Astrocyte (in vitro differentiated cells and primary cell): Measurements from ENCODE around the gene MGAT5. TPM values are rescaled to one million over a fixed set of nuclear protein-coding genes. Genes with fewer than 3 reads are reported as not detected.

Source experiments
- DNase-seq: peaks from one replicate; pipeline ENCODE4 v3.0.0-alpha.2; 2010; ENCODE audit warnings: low read depth
- FAIRE-seq: peaks from 2 replicates; lab custom pipeline; 2011; peaks lifted over from hg19 to GRCh38; lab: Jason Lieb, UNC
- H2AFZ ChIP-seq: 2 replicates; pipeline ENCODE4 v1.6.0; 2012; ENCODE audit warnings: low read depth, low read length, inconsistent platforms
- H3K27ac ChIP-seq: 2 replicates; pipeline ENCODE4 v1.5.1; 2011; ENCODE audit warnings: low read depth, low read length, inconsistent platforms
- H3K27me3 ChIP-seq: 2 replicates; pipeline ENCODE4 v1.6.0; 2011; ENCODE audit warnings: low read length, inconsistent platforms; ENCODE audit not compliant: insufficient read depth
- H3K36me3 ChIP-seq: 2 replicates; pipeline ENCODE4 v1.5.1; 2011; ENCODE audit warnings: low read length, inconsistent platforms; ENCODE audit not compliant: insufficient read depth
- H3K4me1 ChIP-seq: 2 replicates; pipeline ENCODE4 v1.5.1; 2011; ENCODE audit warnings: low read length, inconsistent platforms; ENCODE audit not compliant: insufficient read depth
- H3K4me2 ChIP-seq: 2 replicates; pipeline ENCODE4 v1.6.0; 2012; ENCODE audit warnings: low read length, inconsistent platforms
- H3K4me3 ChIP-seq: 2 replicates; pipeline ENCODE4 v1.5.1; 2011; ENCODE audit warnings: low read depth, mild to moderate bottlenecking, low read length, inconsistent platforms; ENCODE audit not compliant: insufficient read depth
- H3K79me2 ChIP-seq: 2 replicates; pipeline ENCODE4 v1.6.0; 2012; ENCODE audit warnings: mild to moderate bottlenecking, low read length, inconsistent platforms; ENCODE audit not compliant: insufficient read depth
- H3K9ac ChIP-seq: 2 replicates; pipeline ENCODE4 v1.6.0; 2012; ENCODE audit warnings: mild to moderate bottlenecking, low read length, inconsistent platforms
- H3K9me3 ChIP-seq: 2 replicates; pipeline ENCODE4 v1.5.1; 2012; ENCODE audit warnings: low read depth, mild to moderate bottlenecking, low read length, inconsistent platforms; ENCODE audit not compliant: insufficient read depth
- H4K20me1 ChIP-seq: 2 replicates; pipeline ENCODE4 v1.6.0; 2012; ENCODE audit warnings: low read length, inconsistent platforms; ENCODE audit not compliant: insufficient read depth
- H3K27ac Mint-ChIP-seq: one replicate; pipeline ENCODE4 v1.8.0; 2021; ENCODE audit warnings: mild to moderate bottlenecking, mixed read lengths; ENCODE audit not compliant: unreplicated experiment
- H3K27me3 Mint-ChIP-seq: one replicate; pipeline ENCODE4 v1.8.0; 2021; ENCODE audit warnings: low read depth, mixed read lengths; ENCODE audit not compliant: unreplicated experiment
- H3K36me3 Mint-ChIP-seq: one replicate; pipeline ENCODE4 v1.8.0; 2021; ENCODE audit warnings: low read depth, mixed read lengths; ENCODE audit not compliant: unreplicated experiment
- H3K4me1 Mint-ChIP-seq: one replicate; pipeline ENCODE4 v1.8.0; 2021; ENCODE audit warnings: low read depth, mixed read lengths; ENCODE audit not compliant: unreplicated experiment
- H3K4me3 Mint-ChIP-seq: one replicate; pipeline ENCODE4 v1.8.0; 2021; ENCODE audit warnings: mild to moderate bottlenecking, moderate library complexity, mixed read lengths; ENCODE audit not compliant: unreplicated experiment
- H3K9me3 Mint-ChIP-seq: one replicate; pipeline ENCODE4 v1.8.0; 2021; ENCODE audit warnings: mild to moderate bottlenecking, mixed read lengths; ENCODE audit not compliant: unreplicated experiment
- CTCF ChIP-seq: IDR thresholded peaks from 2 replicates; pipeline ENCODE4 v1.5.1; 2011; ENCODE audit warnings: low read depth, mild to moderate bottlenecking, inconsistent platforms, low read length, moderate library complexity; ENCODE audit not compliant: insufficient read depth
- EZH2 ChIP-seq: IDR thresholded peaks from 2 replicates; pipeline ENCODE4 v1.6.1; 2012; ENCODE audit warnings: mild to moderate bottlenecking, low read length, inconsistent platforms; ENCODE audit not compliant: insufficient read depth
- total RNA-seq: library from RNA; stranded (reverse); gene quantifications from 2 replicates; pipeline ENCODE4 v1.2.1, GENCODE V29; 2021

The MGAT5 gene
- total RNA-seq, 1 donor from 2014 or later: 80.2 TPM

GRCh38 chr2:134416637-134417036 lies 162.8 kb downstream of the MGAT5 start:
- Histone ChIP-seq H3K27me3 (no peaks in the 10 kb centered on the region), H3K9me3 (no peaks in the 10 kb centered on the region), H4K20me1 (no peaks in the 10 kb centered on the region), H3K36me3 (no peaks in the 10 kb centered on the region), H3K4me3 (no peak overlapping the region), H3K9ac (no peak overlapping the region), H3K27ac (no peak overlapping the region), H3K4me2 (no peak overlapping the region), H3K4me1 (peaks cover 6% of the 10 kb centered on the region), H3K79me2 (no peaks in the 10 kb centered on the region), H2AFZ (no peak overlapping the region)
- peaks cover 2% of the 10 kb centered on the region for H3K36me3 Mint-ChIP-seq
- H3K27me3 Mint-ChIP-seq: no peaks in the 10 kb centered on the region
- no peak overlapping the region for H3K4me3 Mint-ChIP-seq
- H3K27ac Mint-ChIP-seq: no peak overlapping the region
- DNase-seq (no peak), FAIRE-seq (no peak)
- no peaks in the 10 kb centered on the region for H3K9me3 Mint-ChIP-seq
- TF ChIP-seq CTCF (no peak), EZH2 (no peak)
- peaks cover 10% of the 10 kb centered on the region for H3K4me1 Mint-ChIP-seq

GRCh38 chr2:134417968-134418582 lies 164.2 kb downstream of the MGAT5 start:
- H3K4me3 ChIP-seq: no peak overlapping the region
- no peaks in the 10 kb centered on the region for H3K79me2 ChIP-seq
- no peak overlapping the region for H3K27ac Mint-ChIP-seq
- no peaks in the 10 kb centered on the region for H3K4me1 Mint-ChIP-seq
- no peak overlapping the region for H2AFZ ChIP-seq
- FAIRE-seq (no peak), DNase-seq (no peak)
- no peaks in the 10 kb centered on the region for H3K36me3 ChIP-seq
- H3K4me1 ChIP-seq: no peaks in the 10 kb centered on the region
- H3K36me3 Mint-ChIP-seq: peaks cover 2% of the 10 kb centered on the region
- no peaks in the 10 kb centered on the region for H3K9me3 Mint-ChIP-seq
- H3K4me3 Mint-ChIP-seq: no peak overlapping the region
- no peak overlapping the region for H3K9ac ChIP-seq
- no peak overlapping the region for H3K27ac ChIP-seq
- no peaks in the 10 kb centered on the region for H4K20me1 ChIP-seq
- H3K9me3 ChIP-seq: no peaks in the 10 kb centered on the region
- no peaks in the 10 kb centered on the region for H3K27me3 ChIP-seq
- no peaks in the 10 kb centered on the region for H3K27me3 Mint-ChIP-seq
- TF ChIP-seq CTCF (no peak), EZH2 (no peak)
- no peak overlapping the region for H3K4me2 ChIP-seq

- Histone ChIP-seq H3K27me3 (no peaks in the 10 kb centered on the region), H3K4me1 (no peaks in the 10 kb centered on the region), H3K4me3 (no peak overlapping the region), H3K79me2 (no peaks in the 10 kb centered on the region), H3K4me2 (no peak overlapping the region), H2AFZ (no peak overlapping the region), H3K27ac (no peak overlapping the region), H3K36me3 (no peaks in the 10 kb centered on the region), H3K9me3 (no peaks in the 10 kb centered on the region), H3K9ac (no peak overlapping the region), H4K20me1 (no peaks in the 10 kb centered on the region)
- Mint-ChIP-seq H3K4me3 (no peak overlapping the region), H3K36me3 (peaks cover 11% of the 10 kb centered on the region), H3K4me1 (no peaks in the 10 kb centered on the region), H3K27me3 (no peaks in the 10 kb centered on the region), H3K27ac (no peak overlapping the region), H3K9me3 (no peaks in the 10 kb centered on the region)
- no peak for FAIRE-seq
- TF ChIP-seq EZH2: no peak
- TF ChIP-seq CTCF: no peak
- no peak for DNase-seq
These were observed 166.4 kb downstream of the MGAT5 start for GRCh38 chr2:134420259-134420658.
